NCI-H146 (cell line): ENCODE measurements around the gene DPP7.
"Not testable (repeated sequence)": the region's sequence is repeated elsewhere in the genome, so short reads cannot be mapped to it uniquely, and the experiment has no call there.

Source experiments
- DNase-seq: peaks from one replicate; lab custom pipeline; 2025; lab: John Stamatoyannopoulos, UW

The DPP7 gene

GRCh38 chr9:137128862-137129455 is 14.4 kb upstream of the DPP7 start:
- DNase-seq = no peak

- no peak for DNase-seq
Measured at GRCh38 chr9:137128158-137128861, 13.8 kb upstream of the DPP7 start.

DNA sequence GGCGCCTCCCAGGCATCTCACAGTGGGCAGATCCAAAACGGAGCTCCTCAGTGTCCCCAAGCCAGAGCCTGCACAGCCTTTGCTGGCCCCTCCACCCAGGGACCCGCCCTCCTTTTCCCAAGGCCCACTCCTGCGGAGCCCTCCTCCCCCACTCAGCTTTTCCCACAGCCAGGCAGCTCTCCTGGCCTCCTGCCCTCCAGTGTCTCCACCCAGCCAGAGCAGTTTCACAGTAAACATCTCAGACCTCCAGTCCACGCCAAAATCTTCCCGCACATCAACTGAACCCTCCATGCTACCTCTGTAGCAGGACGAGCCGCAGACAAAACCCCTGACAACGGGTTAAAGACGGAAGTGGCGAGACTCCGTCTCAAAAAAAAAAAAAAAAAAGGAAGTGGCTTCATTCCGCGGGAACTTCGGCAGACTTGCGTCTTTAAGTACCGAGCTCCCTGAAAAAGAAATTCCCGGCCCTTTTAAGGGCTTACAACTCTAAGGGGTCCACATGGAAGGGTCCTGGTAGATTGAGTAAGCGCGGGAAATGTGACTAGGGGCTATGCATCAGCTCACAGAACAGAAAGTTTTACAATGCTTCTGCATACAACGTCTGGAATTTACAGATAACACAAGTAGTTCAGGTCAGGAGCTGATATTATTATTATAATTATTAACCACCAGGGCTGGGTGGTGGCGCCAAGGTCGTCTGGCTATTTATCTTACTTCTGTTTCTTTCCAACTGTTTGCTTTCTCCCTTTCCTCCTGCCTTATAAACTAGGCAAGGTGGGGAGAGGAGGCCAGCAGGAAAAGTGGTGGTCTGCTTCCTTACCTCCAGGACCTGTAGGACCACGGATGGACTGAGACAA is 13.0 kb upstream of the DPP7 start:
- no peak for DNase-seq

DNA sequence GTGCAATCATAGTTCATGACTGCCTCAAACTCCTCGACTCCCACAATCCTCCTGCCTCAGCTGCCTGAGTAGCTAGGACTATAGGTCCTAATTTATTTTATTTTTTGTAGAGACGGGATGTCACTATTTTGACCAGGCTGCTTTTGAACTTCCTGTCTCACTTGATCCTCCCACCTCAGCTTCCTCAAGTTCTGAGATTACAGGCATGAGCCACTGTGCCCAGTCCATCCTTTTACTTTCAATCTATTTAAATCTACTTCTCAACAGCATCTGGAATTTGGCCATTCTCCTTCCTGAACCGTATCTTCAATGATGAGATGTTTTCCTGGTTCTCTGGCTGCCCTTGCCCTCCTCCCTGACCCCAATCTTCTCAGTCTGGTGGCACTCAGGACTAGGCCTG is 12.3 kb upstream of the DPP7 start:
- DNase-seq = no peak

DNA sequence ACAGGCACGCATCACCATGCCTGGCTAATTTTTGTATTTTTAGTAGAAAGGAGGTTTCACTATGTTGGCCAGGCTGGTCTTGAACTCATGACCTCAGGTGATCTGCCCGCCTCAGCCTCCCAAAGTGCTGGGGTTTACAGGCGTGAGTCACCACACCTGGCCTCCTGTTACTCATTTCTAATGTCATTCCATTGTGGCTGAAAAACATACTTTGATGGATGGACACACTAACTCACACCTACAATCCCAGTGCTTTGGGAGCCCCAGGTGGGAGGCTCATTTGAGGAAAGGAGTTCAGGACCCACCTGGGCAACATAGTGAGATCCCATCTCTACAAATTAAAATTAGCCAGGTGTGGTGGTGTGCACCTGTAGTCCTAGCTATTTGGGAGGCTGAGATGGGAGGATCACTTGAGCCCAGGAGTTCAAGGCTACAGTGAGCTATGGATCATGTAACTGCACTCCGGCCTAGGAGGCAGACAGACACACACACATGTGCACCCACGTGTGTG is 9.5 kb upstream of the DPP7 start:
- not testable (repeated sequence) for DNase-seq

- DNase-seq = no peak
Measured at GRCh38 chr9:137123468-137123837, 8.9 kb upstream of the DPP7 start.

GRCh38 chr9:137122796-137123467 is 8.4 kb upstream of the DPP7 start:
- not testable (repeated sequence) for DNase-seq

DNA sequence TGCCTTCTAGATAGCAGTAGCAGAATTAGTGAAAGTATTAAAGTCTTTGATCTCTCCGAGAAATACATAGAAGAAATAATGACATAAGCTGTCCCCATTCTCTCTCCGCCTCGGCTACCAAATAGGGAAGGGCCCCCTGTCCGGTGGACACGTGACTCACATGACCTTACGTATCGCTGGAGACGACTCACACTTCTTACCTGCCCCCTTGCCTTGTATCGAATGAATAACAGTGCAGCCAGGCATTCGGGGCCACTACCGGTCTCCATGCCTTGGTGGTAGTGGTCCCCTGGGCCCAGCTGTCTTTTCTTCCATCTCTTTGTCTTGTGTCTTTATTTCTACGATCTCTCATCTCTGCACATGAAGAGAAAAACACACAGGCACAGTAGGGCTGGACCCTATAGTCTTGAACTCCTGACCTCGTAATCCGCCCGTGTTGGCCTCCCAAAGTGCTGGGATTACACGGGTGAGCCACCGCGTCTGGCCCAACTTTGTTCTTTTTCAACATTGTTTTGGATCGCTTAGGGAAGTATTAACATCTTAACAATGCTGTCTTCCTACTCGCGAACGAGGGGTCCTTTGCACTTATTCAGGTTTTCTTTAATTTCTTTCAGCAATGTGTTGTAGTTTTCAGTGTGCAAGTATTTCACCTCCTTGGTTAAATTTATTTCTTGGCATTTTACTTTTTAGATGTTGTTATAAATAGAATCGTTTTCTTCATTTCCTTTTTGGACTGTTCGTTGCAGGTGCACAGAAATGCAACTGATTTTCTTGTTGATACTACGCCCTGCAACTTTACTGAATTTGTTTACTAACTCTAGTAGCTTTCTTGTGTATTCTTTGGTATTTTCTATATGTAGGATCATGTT is 7.6 kb upstream of the DPP7 start:
- not testable (repeated sequence) for DNase-seq

- not testable (repeated sequence) for DNase-seq
Measured at GRCh38 chr9:137118092-137118603, 3.6 kb upstream of the DPP7 start.

GRCh38 chr9:137117269-137117731 is 2.8 kb upstream of the DPP7 start:
- DNase-seq = no peak

DNA sequence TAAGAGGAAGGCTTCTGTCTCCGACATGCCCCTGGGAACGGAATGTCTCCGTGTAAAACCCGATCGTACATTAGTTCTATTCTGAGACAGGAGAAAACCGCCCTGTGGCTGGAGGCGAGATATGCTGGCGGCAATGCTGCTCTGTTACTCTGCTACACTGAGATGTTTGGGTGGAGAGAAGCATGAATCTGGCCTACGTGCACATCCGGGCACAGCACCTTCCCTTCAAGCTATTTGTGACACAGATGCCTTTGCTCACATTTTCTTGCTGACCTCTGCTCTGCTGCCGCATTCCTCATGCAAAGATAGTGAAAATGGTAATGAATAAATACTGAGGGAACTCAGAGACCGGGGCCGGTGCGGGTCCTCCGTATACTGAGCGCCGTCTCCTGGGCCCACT is 2.2 kb upstream of the DPP7 start:
- no peak for DNase-seq

GRCh38 chr9:137116027-137116507 is 1.5 kb upstream of the DPP7 start:
- no peak for DNase-seq

GRCh38 chr9:137115394-137116026 is 977 bp upstream of the DPP7 start:
- no peak for DNase-seq

DNA sequence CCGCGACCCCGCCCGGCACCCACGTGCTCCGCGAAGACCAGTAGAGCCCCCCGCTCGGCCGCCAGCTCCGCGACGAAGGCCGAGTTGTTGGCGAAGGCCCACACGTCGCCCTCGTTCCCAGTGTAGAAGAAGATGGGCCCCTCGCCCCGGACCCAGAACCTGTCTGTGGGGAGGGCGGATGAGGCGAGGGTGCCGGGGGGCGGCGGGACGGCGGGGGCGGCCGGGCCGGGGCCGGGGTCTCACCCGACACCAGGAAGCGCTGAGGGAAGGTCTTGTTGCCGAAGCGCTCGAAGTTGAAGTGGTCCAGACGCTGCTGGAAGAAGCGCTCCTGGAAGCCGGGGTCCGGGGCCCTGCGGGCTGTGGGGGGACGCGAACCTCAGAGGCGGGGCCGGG is 317 bp downstream of the DPP7 start:
- no peak for DNase-seq

- DNase-seq = no peak
Measured at GRCh38 chr9:137113385-137114159, 961 bp downstream of the DPP7 start.

- no peak for DNase-seq
Measured at GRCh38 chr9:137112564-137113384, 1.8 kb downstream of the DPP7 start.

DNA sequence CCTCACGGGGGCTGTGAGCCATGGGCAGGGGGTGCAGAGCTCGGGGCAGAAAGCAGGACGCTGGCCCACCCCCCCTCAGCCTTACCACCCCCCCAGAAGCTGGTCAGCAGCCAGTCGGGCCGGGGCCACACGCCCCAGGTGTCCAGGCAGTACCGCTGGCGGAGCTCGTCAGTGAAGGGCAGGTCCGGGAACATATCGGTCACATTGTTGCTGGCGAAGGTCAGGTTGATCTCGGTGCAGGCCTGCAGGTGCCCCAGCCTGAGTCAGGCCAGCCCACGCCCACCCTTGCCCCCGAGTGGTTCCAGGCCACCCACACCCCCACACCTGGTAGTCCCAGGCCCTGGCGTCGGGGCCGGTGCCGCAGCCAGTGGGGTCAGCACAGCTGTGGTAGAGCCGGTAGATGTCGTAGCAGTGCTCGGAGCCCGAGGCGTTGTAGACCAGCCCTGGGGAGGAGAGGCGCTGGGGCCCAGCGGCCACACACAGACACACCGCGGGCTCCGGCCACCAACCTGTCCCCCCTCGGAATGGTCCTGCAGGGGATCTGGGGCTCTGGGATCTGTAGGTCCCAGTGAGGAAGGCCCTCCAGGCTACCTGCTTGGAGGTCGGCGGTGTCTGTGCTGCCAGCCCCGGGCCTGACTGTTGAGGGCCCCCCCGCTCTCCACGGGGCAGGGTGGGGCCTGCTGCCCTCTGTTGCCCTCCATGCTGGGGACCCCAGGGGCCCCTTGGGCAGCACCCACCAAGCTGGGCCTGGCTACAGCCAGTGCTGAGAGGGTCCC is 2.6 kb downstream of the DPP7 start:
- DNase-seq = no peak
